Panc1 (cell line): ENCODE measurements around the gene FMC1. TPM values are rescaled to one million over a fixed set of nuclear protein-coding genes. Genes with fewer than 3 reads are reported as not detected.

Source experiments
- ATAC-seq: fragments of 200-7000 bp; cut with Tn5 transposase; 2 replicates; pipeline ENCODE4 v1.9.1; 2020; ENCODE audit warnings: mild to moderate bottlenecking, moderate library complexity
- BruUV-seq: library from RNA; stranded (reverse); fragments of 400-500 nt; replicated peaks from 2 replicates; lab custom pipeline; 2021; lab: Mats Ljungman, UMichigan
- CTCF ChIA-PET: fragments of 300-600 bp; sonication (Branson Sonifier 250); formaldehyde crosslinking; loops from one replicate; lab custom pipeline; 2022; ENCODE audit warnings: antibody characterized with exemption; lab: Charles Lee
- POLR2A ChIA-PET: fragments of 300-600 bp; sonication (Branson Sonifier 250); formaldehyde crosslinking; loops from one replicate; lab custom pipeline; 2022; ENCODE audit warnings: antibody characterized with exemption; lab: Charles Lee
- DNase-seq: peaks from one replicate; pipeline ENCODE4 v3.0.0-alpha.2; 2010; ENCODE audit warnings: low read depth, low spot score
- H3K27ac ChIP-seq: 2 replicates; pipeline ENCODE4 v1.5.1; 2011; ENCODE audit warnings: mild to moderate bottlenecking, low read length, inconsistent platforms
- H3K27me3 ChIP-seq: fragments of 200-500 bp; sonication (Bioruptor generic); 2 replicates; pipeline ENCODE4 v1.6.0; 2014; ENCODE audit warnings: low read length, inconsistent platforms; ENCODE audit not compliant: control insufficient read depth, insufficient read depth
- H3K36me3 ChIP-seq: fragments of 200-500 bp; sonication (Bioruptor generic); 2 replicates; pipeline ENCODE4 v1.5.1; 2014; ENCODE audit warnings: inconsistent platforms, mild to moderate bottlenecking, low read length, moderate library complexity; ENCODE audit not compliant: control insufficient read depth, insufficient read depth
- H3K4me1 ChIP-seq: 2 replicates; pipeline ENCODE4 v1.5.1; 2011; ENCODE audit warnings: inconsistent platforms, mild to moderate bottlenecking, low read length, moderate library complexity; ENCODE audit not compliant: control insufficient read depth, insufficient read depth
- H3K4me3 ChIP-seq, 2 experiments: 2 replicates each; pipeline ENCODE4 v1.5.1; 2011 to 2012; ENCODE audit warnings: low read depth in 2 of 2, low read length in 2 of 2, mild to moderate bottlenecking in 2 of 2, inconsistent platforms in 1 of 2, moderate library complexity in 1 of 2
- H3K9me3 ChIP-seq: fragments of 200-500 bp; sonication (Bioruptor generic); 2 replicates; pipeline ENCODE4 v1.5.1; 2014; ENCODE audit warnings: low read depth, mild to moderate bottlenecking, inconsistent platforms, low read length, moderate library complexity; ENCODE audit not compliant: control insufficient read depth, insufficient read depth
- POLR2AphosphoS5 ChIP-seq: IDR thresholded peaks from 2 replicates; pipeline ENCODE4 v1.6.1; 2012; ENCODE audit warnings: mild to moderate bottlenecking, low read depth, low read length, moderate library complexity
- SIN3A ChIP-seq: IDR thresholded peaks from 2 replicates; pipeline ENCODE4 v1.6.1; 2012; ENCODE audit warnings: low read depth, mild to moderate bottlenecking, low read length, moderate library complexity, borderline replicate concordance; ENCODE audit not compliant: insufficient read depth
- TCF7L2 ChIP-seq: IDR thresholded peaks from 2 replicates; pipeline ENCODE4 v1.6.1; 2011; ENCODE audit warnings: mild to moderate bottlenecking, low read depth, low read length, inconsistent platforms
- in situ Hi-C: cut with HindIII; loops from 2 replicates; pipeline ENCODE4 v1.10.0; 2016; ENCODE audit warnings: low sequenced_read_pairs, low pct_unique_long_range_greater_than_20kb
- intact Hi-C: fragments of 100-400 bp; cut with micrococcal nuclease; formaldehyde crosslinking; loops from one replicate; pipeline ENCODE4 v1.10.0; 2022; ENCODE audit not compliant: unreplicated experiment
- total RNA-seq: library from RNA; stranded (reverse); gene quantifications from one replicate; pipeline ENCODE4 v1.2.1, GENCODE V29; 2021; ENCODE audit not compliant: unreplicated experiment
- TF ChIP-seq, protein P1 (sequence below): fragments of 450-650 bp; IDR thresholded peaks from 2 replicates; pipeline ENCODE4 v1.5.1; 2017; ENCODE audit warnings: mild to moderate bottlenecking
- TF ChIP-seq, protein P2 (sequence below), 2 experiments: IDR thresholded peaks; 2 replicates each; pipeline ENCODE4 v1.6.1; 2011 to 2012; ENCODE audit warnings: low read depth in 2 of 2, control low read depth in 1 of 2, low read length in 1 of 2, mild to moderate bottlenecking in 1 of 2, moderate library complexity in 1 of 2; ENCODE audit not compliant: insufficient read depth in 1 of 2

The FMC1 gene
- total RNA-seq, 1 experiment from 2014 or later: 12.7 TPM

DNA sequence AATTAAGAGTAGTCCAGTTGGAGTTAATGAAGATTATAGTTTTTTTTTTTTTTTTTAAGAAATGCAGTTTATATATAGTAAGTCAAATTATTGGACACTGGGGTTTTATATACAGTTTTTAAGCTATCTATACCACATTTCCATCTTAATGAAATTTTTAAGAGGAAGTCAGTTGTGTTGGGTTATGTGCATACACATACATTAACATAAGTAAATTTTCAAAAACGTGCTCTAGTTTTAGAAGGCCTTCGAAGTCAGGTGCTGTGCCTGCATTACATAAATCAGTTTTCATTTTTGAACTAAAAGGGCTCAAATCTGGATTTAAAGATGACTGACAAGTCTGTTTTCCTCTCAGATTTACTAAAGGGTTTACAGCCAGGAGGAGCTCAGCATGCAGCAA, 47.6 kb upstream of the FMC1 start:
- H3K27ac ChIP-seq: no peak overlapping the region
- H3K4me3 ChIP-seq: no peak overlapping the region
- in situ Hi-C loops: no loop called here
- TF ChIP-seq TCF7L2 (no peak), SIN3A (no peak), POLR2AphosphoS5 (no peak)
- TF ChIP-seq, protein P1, sequence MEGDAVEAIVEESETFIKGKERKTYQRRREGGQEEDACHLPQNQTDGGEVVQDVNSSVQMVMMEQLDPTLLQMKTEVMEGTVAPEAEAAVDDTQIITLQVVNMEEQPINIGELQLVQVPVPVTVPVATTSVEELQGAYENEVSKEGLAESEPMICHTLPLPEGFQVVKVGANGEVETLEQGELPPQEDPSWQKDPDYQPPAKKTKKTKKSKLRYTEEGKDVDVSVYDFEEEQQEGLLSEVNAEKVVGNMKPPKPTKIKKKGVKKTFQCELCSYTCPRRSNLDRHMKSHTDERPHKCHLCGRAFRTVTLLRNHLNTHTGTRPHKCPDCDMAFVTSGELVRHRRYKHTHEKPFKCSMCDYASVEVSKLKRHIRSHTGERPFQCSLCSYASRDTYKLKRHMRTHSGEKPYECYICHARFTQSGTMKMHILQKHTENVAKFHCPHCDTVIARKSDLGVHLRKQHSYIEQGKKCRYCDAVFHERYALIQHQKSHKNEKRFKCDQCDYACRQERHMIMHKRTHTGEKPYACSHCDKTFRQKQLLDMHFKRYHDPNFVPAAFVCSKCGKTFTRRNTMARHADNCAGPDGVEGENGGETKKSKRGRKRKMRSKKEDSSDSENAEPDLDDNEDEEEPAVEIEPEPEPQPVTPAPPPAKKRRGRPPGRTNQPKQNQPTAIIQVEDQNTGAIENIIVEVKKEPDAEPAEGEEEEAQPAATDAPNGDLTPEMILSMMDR: no peak
- TF ChIP-seq, protein P2, sequence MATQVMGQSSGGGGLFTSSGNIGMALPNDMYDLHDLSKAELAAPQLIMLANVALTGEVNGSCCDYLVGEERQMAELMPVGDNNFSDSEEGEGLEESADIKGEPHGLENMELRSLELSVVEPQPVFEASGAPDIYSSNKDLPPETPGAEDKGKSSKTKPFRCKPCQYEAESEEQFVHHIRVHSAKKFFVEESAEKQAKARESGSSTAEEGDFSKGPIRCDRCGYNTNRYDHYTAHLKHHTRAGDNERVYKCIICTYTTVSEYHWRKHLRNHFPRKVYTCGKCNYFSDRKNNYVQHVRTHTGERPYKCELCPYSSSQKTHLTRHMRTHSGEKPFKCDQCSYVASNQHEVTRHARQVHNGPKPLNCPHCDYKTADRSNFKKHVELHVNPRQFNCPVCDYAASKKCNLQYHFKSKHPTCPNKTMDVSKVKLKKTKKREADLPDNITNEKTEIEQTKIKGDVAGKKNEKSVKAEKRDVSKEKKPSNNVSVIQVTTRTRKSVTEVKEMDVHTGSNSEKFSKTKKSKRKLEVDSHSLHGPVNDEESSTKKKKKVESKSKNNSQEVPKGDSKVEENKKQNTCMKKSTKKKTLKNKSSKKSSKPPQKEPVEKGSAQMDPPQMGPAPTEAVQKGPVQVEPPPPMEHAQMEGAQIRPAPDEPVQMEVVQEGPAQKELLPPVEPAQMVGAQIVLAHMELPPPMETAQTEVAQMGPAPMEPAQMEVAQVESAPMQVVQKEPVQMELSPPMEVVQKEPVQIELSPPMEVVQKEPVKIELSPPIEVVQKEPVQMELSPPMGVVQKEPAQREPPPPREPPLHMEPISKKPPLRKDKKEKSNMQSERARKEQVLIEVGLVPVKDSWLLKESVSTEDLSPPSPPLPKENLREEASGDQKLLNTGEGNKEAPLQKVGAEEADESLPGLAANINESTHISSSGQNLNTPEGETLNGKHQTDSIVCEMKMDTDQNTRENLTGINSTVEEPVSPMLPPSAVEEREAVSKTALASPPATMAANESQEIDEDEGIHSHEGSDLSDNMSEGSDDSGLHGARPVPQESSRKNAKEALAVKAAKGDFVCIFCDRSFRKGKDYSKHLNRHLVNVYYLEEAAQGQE (IDR thresholded peaks at IDR 0.05; ENCODE audit: insufficient read depth in 1 of 2, low read depth in 2 of 2, low read length in 1 of 2): no peak
- no peaks in the 10 kb centered on the region for H3K4me1 ChIP-seq
- DNase-seq (no peak), ATAC-seq (no peak)
- BruUV-seq: no TSS peak
- intact Hi-C loops: no loop called here
- H3K9me3 ChIP-seq: no peaks in the 10 kb centered on the region
- H3K27me3 ChIP-seq: no peaks in the 10 kb centered on the region
- CTCF ChIA-PET: interaction anchor here (0.7 to 1.3 kb wide), 2 partner anchors 28 to 267 kb away, joined by 3 read pairs; no protein-coding TSS in a partner anchor
- POLR2A ChIA-PET: no interaction called here
- no peaks in the 10 kb centered on the region for H3K36me3 ChIP-seq

DNA sequence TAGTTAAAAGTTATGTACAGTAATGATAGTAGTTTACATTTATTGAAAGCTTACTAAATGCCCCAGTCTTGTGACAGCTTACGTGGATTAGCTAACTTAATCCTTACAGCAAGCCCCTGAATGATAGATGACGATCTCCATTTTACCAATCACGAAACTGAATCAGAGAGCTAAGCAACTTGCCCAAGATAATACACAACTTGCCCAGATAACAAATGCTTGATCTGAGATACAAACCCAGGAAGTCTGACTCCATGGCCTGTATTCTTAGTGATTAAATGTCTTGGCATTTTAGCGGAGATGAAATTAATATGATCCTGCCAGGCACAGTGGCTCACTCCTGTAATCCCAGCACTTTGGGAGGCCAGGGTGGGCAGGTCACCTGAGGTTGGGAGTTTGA, 46.9 kb upstream of the FMC1 start:
- DNase-seq: no peak
- Histone ChIP-seq H3K4me3 (no peak overlapping the region), H3K27ac (no peak overlapping the region), H3K4me1 (no peaks in the 10 kb centered on the region), H3K9me3 (no peaks in the 10 kb centered on the region), H3K36me3 (no peaks in the 10 kb centered on the region), H3K27me3 (no peaks in the 10 kb centered on the region)
- BruUV-seq: no TSS peak
- CTCF ChIA-PET: interaction anchor here (1.3 kb wide), 1 partner anchor 27 kb away, joined by 3 read pairs; no protein-coding TSS in a partner anchor
- TF ChIP-seq, protein P1: no peak
- no peak for TF ChIP-seq POLR2AphosphoS5
- TF ChIP-seq SIN3A: no peak
- no peak for TF ChIP-seq TCF7L2
- TF ChIP-seq, protein P2 (IDR thresholded peaks at IDR 0.05; ENCODE audit: insufficient read depth in 1 of 2, low read depth in 2 of 2, low read length in 1 of 2): no peak
- in situ Hi-C loops (no loop called here), intact Hi-C loops (no loop called here)
- POLR2A ChIA-PET: no interaction called here
- ATAC-seq: no peak
